ENCODE results near the gene SMIM10.
"Not testable (repeated sequence)": the region's sequence is repeated elsewhere in the genome, so short reads cannot be mapped to it uniquely, and the experiment has no call there.

SMIM10 gene

GRCh38 chrX:135015523-135016245 lies 24.9 kb downstream of the SMIM10 start:
- DNase-seq: no peak

- not testable (repeated sequence) for DNase-seq
These were observed 29.1 kb downstream of the SMIM10 start for GRCh38 chrX:135019890-135020289.

GRCh38 chrX:135023791-135024190 lies 33.0 kb downstream of the SMIM10 start:
- not testable (repeated sequence) for DNase-seq

- no peak for DNase-seq
These were observed 33.7 kb downstream of the SMIM10 start for GRCh38 chrX:135024526-135024925.

GRCh38 chrX:135030207-135030963 lies 39.6 kb downstream of the SMIM10 start:
- not testable (repeated sequence) for DNase-seq

- DNase-seq: not testable (repeated sequence)
These were observed 50.6 kb downstream of the SMIM10 start for GRCh38 chrX:135041149-135042123.

Data from stimulated activated CD4-positive, alpha-beta T cell treated with anti-CD3 and anti-CD28 coated beads, Interleukin-15, amount 100 ng/mL, for 24 hours (primary cell).